Left ventricle myocardium inferior (tissue), 1 donor: Measurements from ENCODE around the gene DNAH8. TPM values are rescaled to one million over a fixed set of nuclear protein-coding genes. Genes with fewer than 3 reads are reported as not detected.

ENCODE experiments used
- DNase-seq: peaks from one replicate; pipeline ENCODE4 v3.0.0-alpha.2; 2020
- H3K27ac ChIP-seq: fragments of 200-600 bp; replicated peaks from 2 replicates; pipeline ENCODE4 v1.8.0; 2021
- H3K27me3 ChIP-seq: fragments of 200-600 bp; 2 replicates; pipeline ENCODE4 v1.8.0; 2021; ENCODE audit warnings: low read depth
- H3K36me3 ChIP-seq: fragments of 200-600 bp; 2 replicates; pipeline ENCODE4 v1.8.0; 2021
- H3K4me1 ChIP-seq: fragments of 200-600 bp; 2 replicates; pipeline ENCODE4 v1.8.0; 2021
- H3K4me3 ChIP-seq: fragments of 200-600 bp; 2 replicates; pipeline ENCODE4 v1.8.0; 2021; ENCODE audit warnings: mild to moderate bottlenecking, moderate library complexity
- H3K9me3 ChIP-seq: fragments of 200-600 bp; replicated peaks from 2 replicates; pipeline ENCODE4 v1.8.0; 2021
- CTCF ChIP-seq: fragments of 200-600 bp; IDR thresholded peaks from 2 replicates; pipeline ENCODE4 v1.8.0; 2021; ENCODE audit warnings: antibody characterized with exemption, mild to moderate bottlenecking, borderline replicate concordance
- intact Hi-C: fragments of 100-400 bp; cut with micrococcal nuclease; formaldehyde crosslinking; loops from one replicate; pipeline ENCODE4 v1.11.0; 2022
- total RNA-seq: library from RNA; stranded (reverse); fragmentation: NEBNext Ultra II Directional; extraction: Animal tissue kit (Norgen Biotek cat#: 25700); gene quantifications from one replicate; pipeline ENCODE4 v1.2.1, GENCODE V29; 2021
- donor health status: DM: no; HTN: yes; CAD: no; lungs with severe emphysema.

The DNAH8 gene
- total RNA-seq, 1 donor from 2014 or later = 0.03 TPM

GRCh38 chr6:38973178-38974057 is 258.3 kb downstream of the DNAH8 start:
- intact Hi-C loops = loop anchor here (10.0 kb wide), 2 partner anchors 99 to 331 kb away; no protein-coding TSS in a partner anchor
- Histone ChIP-seq H3K27ac (peak overlapping the region; percentile 67), H3K4me3 (no peak overlapping the region), H3K27me3 (peaks cover 17% of the 10 kb centered on the region), H3K4me1 (peaks cover 21% of the 10 kb centered on the region), H3K9me3 (no peaks in the 10 kb centered on the region), H3K36me3 (no peaks in the 10 kb centered on the region)
- peak; percentile 72 for TF ChIP-seq CTCF
- DNase-seq = no peak

GRCh38 chr6:38974389-38975151 is 259.5 kb downstream of the DNAH8 start:
- intact Hi-C loops = loop anchor here (10.0 kb wide), 2 partner anchors 100 to 330 kb away; no protein-coding TSS in a partner anchor
- TF ChIP-seq CTCF = no peak
- Histone ChIP-seq H3K9me3 (no peaks in the 10 kb centered on the region), H3K36me3 (no peaks in the 10 kb centered on the region), H3K27me3 (peaks cover 28% of the 10 kb centered on the region), H3K27ac (peak overlapping the region; percentile 67), H3K4me3 (no peak overlapping the region), H3K4me1 (peaks cover 21% of the 10 kb centered on the region)
- no peak for DNase-seq

GRCh38 chr6:38975621-38976049 is 260.5 kb downstream of the DNAH8 start:
- DNase-seq = no peak
- H3K27me3 ChIP-seq = peaks cover 33% of the 10 kb centered on the region
- no peak for TF ChIP-seq CTCF
- no peak overlapping the region for H3K4me3 ChIP-seq
- intact Hi-C loops = loop anchor here (10.0 kb wide), 2 partner anchors 101 to 329 kb away; no protein-coding TSS in a partner anchor
- H3K27ac ChIP-seq = peak overlapping the region; percentile 26
- no peaks in the 10 kb centered on the region for H3K36me3 ChIP-seq
- H3K4me1 ChIP-seq = peaks cover 21% of the 10 kb centered on the region
- no peaks in the 10 kb centered on the region for H3K9me3 ChIP-seq

GRCh38 chr6:38976051-38976450 is 260.9 kb downstream of the DNAH8 start:
- Histone ChIP-seq H3K36me3 (no peaks in the 10 kb centered on the region), H3K27me3 (peaks cover 33% of the 10 kb centered on the region), H3K9me3 (no peaks in the 10 kb centered on the region), H3K4me1 (peaks cover 21% of the 10 kb centered on the region), H3K4me3 (no peak overlapping the region), H3K27ac (no peak overlapping the region)
- DNase-seq = no peak
- intact Hi-C loops = loop anchor here (10.0 kb wide), 2 partner anchors 101 to 329 kb away; no protein-coding TSS in a partner anchor
- TF ChIP-seq CTCF = no peak

- H3K4me3 ChIP-seq = no peak overlapping the region
- peaks cover 21% of the 10 kb centered on the region for H3K4me1 ChIP-seq
- no peaks in the 10 kb centered on the region for H3K9me3 ChIP-seq
- H3K27me3 ChIP-seq = peaks cover 37% of the 10 kb centered on the region
- no peaks in the 10 kb centered on the region for H3K36me3 ChIP-seq
- H3K27ac ChIP-seq = no peak overlapping the region
- no peak for DNase-seq
- TF ChIP-seq CTCF = no peak
- intact Hi-C loops = loop anchor here (10.0 kb wide), 2 partner anchors 102 to 328 kb away; no protein-coding TSS in a partner anchor
Observed at GRCh38 chr6:38976801-38977500, 261.8 kb downstream of the DNAH8 start.
